Gastroesophageal sphincter (tissue), 4 donors: ENCODE data around the gene ZNF30. TPM values are rescaled to one million over a fixed set of nuclear protein-coding genes. Genes with fewer than 3 reads are reported as not detected.

Source experiments
- ATAC-seq: fragments of 150-250 bp; one replicate; pipeline ENCODE4 v1.9.1; 2016; ENCODE audit warnings: mild to moderate bottlenecking, moderate library complexity
- H3K27ac ChIP-seq, 4 donors: fragments of 200-600 bp; sonication (generic) in 3 of 4; 1 replicate in 3 of 4; 2 replicates in 1 of 4; pipeline ENCODE4 v1.5.1; 2016 to 2019
- H3K27me3 ChIP-seq: fragments of 200-600 bp; sonication (generic); one replicate; pipeline ENCODE4 v1.5.1; 2019
- H3K36me3 ChIP-seq, 2 donors: fragments of 200-600 bp; sonication (generic); one replicate each; pipeline ENCODE4 v1.5.1; 2019; ENCODE audit warnings: control low read depth in 1 of 2
- H3K4me1 ChIP-seq, 3 donors: fragments of 200-600 bp; sonication (generic); 1 replicate in 2 of 3; 2 replicates in 1 of 3; pipeline ENCODE4 v1.5.1; 2016 to 2019; ENCODE audit warnings: control low read depth in 2 of 3
- H3K4me3 ChIP-seq, 2 donors: fragments of 200-600 bp; sonication (generic); one replicate each; pipeline ENCODE4 v1.5.1; 2019; ENCODE audit warnings: mild to moderate bottlenecking in 1 of 2, moderate library complexity in 1 of 2
- H3K9me3 ChIP-seq, 3 donors: fragments of 200-600 bp; sonication (generic); one replicate each; pipeline ENCODE4 v1.5.1; 2017 to 2019; ENCODE audit warnings: control low read depth in 2 of 3
- EP300 ChIP-seq: sonication (generic); formaldehyde crosslinking; IDR thresholded peaks from one replicate; pipeline ENCODE4 v1.6.1; 2017; ENCODE audit warnings: antibody characterized with exemption, mild to moderate bottlenecking
- POLR2A ChIP-seq, 2 donors: fragments of 450-650 bp; IDR thresholded peaks; one replicate each; pipeline ENCODE4 v1.6.1; 2017; ENCODE audit warnings: antibody characterized with exemption in 2 of 2, mild to moderate bottlenecking in 2 of 2, moderate library complexity in 1 of 2
- POLR2AphosphoS5 ChIP-seq: sonication (generic); formaldehyde crosslinking; IDR thresholded peaks from one replicate; pipeline ENCODE4 v1.6.1; 2017; ENCODE audit warnings: antibody characterized with exemption
- WGBS, 2 donors: methylation state at CpG; one replicate each; pipeline ENCODE4 v1.1.5; 2018; ENCODE audit warnings: low coverage in 1 of 2; 5-methylcytosine and 5-hydroxymethylcytosine counted together
- total RNA-seq, 4 donors: library from RNA; depleted of rRNA; stranded (reverse); fragments of >200 nt; gene quantifications; one replicate each; pipeline ENCODE4 v1.1.0, GENCODE V29; 2016
- TF ChIP-seq, protein P1 (sequence below), 4 experiments: fragments of 200-600 bp in 2 of 4; fragments of 450-650 bp in 2 of 4; sonication (generic) in 1 of 4; IDR thresholded peaks; one replicate each; pipeline ENCODE4 v1.5.1; 2017 to 2019; ENCODE audit warnings: antibody characterized with exemption in 4 of 4, mild to moderate bottlenecking in 2 of 4, moderate library complexity in 2 of 4

Gene ZNF30
- total RNA-seq, 4 donors from 2014 or later = 0.94 to 2.8 (median 2.4) TPM

DNA sequence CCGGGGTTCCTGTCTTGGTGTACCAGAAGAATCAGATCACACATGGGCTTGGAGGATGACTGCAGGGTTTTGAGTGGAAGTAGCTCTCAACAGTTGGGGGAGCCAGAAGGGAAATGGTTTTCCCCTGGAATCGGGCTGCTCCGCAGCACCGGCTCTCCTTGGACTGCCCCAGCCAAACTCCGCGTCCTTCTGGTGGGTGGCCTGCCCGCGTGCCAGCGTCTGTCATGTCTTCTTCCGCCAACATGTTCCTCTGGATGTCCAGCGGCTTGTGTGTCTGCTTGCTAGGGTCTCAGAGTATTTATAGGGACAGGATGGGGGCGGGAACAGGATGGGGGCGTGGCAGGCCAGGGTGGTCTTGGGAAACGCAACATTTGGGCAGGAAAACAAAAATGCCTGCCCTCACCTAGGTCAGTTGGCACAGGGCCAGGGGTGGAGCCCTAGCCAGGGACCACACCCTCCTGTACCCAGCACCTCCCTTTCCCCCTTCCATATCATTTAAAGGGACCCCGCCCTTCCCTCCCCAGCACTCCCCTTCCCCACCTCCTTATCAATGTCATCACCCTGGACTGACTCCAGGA lies 1.3 kb upstream of the ZNF30 start:
- WGBS, 2 donors = 43% methylated on average over 1 of the region's 15 CpGs; no CpG with 5 or more reads in 1 of the 2 donors
- TF ChIP-seq EP300 (no peak), POLR2A (IDR thresholded peaks at IDR 0.05) (no peak), POLR2AphosphoS5 (no peak)
- TF ChIP-seq, protein P1, sequence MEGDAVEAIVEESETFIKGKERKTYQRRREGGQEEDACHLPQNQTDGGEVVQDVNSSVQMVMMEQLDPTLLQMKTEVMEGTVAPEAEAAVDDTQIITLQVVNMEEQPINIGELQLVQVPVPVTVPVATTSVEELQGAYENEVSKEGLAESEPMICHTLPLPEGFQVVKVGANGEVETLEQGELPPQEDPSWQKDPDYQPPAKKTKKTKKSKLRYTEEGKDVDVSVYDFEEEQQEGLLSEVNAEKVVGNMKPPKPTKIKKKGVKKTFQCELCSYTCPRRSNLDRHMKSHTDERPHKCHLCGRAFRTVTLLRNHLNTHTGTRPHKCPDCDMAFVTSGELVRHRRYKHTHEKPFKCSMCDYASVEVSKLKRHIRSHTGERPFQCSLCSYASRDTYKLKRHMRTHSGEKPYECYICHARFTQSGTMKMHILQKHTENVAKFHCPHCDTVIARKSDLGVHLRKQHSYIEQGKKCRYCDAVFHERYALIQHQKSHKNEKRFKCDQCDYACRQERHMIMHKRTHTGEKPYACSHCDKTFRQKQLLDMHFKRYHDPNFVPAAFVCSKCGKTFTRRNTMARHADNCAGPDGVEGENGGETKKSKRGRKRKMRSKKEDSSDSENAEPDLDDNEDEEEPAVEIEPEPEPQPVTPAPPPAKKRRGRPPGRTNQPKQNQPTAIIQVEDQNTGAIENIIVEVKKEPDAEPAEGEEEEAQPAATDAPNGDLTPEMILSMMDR (IDR thresholded peaks at IDR 0.05) = no peak
- Histone ChIP-seq H3K9me3 (no peaks in the 10 kb centered on the region), H3K36me3 (peaks cover 0 to 6% of the 10 kb centered on the region in 2 donors), H3K27ac (no peak overlapping the region), H3K27me3 (no peaks in the 10 kb centered on the region), H3K4me3 (no peak overlapping the region), H3K4me1 (peaks cover 3 to 20% (median 3%) of the 10 kb centered on the region in 3 donors)
- ATAC-seq = no peak

DNA sequence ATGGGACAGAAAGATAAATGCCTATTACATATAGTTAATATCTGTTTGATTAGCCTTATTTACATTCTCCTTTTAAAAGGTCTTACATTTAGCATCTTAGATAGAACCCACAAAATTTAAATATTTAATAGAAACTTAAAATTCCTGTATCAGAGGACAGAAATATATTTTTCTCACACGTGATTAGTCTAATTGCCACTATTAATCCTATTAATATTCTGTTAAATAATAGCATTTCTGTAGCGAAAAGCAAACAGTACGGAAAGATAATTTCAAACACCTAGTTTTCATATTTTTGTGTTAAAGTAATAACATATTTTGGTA lies 380 bp upstream of the ZNF30 start:
- Histone ChIP-seq H3K27ac (peak overlapping the region in 3 of 4 donors; percentile 81 to 86 (median 83)), H3K9me3 (no peaks in the 10 kb centered on the region), H3K4me1 (peaks cover 3 to 20% (median 3%) of the 10 kb centered on the region in 3 donors), H3K36me3 (peaks cover 0 to 16% of the 10 kb centered on the region in 2 donors), H3K27me3 (no peaks in the 10 kb centered on the region), H3K4me3 (peak overlapping the region; percentile 69 to 88)
- WGBS, 2 donors = 64% methylated on average over 3 of the region's 3 CpGs
- ATAC-seq = no peak
- TF ChIP-seq EP300 (no peak), POLR2AphosphoS5 (no peak), POLR2A (IDR thresholded peaks at IDR 0.05) (no peak)
- TF ChIP-seq, protein P1 (IDR thresholded peaks at IDR 0.05) = no peak

DNA sequence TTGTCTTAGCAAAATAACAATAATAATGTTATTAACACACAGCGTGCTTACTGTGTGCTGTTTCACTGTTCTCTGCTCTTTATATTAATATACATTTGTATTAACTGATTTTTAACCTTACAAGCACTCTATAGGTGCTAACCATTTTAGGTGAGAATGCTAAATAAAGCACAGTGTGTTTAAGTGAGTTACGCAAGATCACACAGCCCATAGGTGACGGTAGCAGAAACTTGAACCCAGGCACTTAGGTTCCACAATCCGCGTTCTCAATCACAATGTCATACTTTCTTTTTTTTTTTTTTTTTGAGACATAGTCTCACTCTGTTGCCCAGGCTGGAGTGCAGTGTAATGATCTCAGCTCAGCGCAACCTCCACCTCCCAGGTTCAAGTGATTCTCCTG lies 5.8 kb downstream of the ZNF30 start:
- ATAC-seq = no peak
- Histone ChIP-seq H3K36me3 (peaks cover 0 to 76% of the 10 kb centered on the region in 2 donors), H3K4me1 (peaks cover 3 to 12% (median 3%) of the 10 kb centered on the region in 3 donors), H3K4me3 (no peak overlapping the region), H3K27me3 (no peaks in the 10 kb centered on the region), H3K9me3 (no peaks in the 10 kb centered on the region), H3K27ac (no peak overlapping the region)
- 93 to 96% methylated on average over 6 of the region's 6 CpGs for WGBS, 2 donors
- no peak for TF ChIP-seq POLR2A (IDR thresholded peaks at IDR 0.05)

DNA sequence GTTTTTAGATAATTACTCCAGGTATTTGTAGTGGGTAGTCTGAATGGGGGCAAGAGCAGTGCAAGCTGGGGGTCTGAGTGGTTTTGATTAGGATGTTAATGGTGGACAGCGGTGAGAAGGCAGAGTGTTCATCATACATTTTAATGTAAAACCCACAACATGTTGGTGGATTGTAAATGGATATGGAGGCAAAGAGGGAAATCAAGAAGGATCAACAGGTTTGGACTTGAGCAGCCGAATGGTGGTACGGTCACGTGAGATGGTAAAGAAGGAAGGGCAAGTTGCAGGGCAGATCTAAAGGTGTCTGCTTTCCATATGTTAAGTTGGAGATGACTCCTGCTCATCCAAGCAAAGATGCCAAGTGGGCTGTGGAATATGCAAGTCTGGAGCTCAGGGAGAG lies 9.5 kb downstream of the ZNF30 start:
- no peak overlapping the region for H3K27ac ChIP-seq
- H3K27me3 ChIP-seq = no peaks in the 10 kb centered on the region
- H3K36me3 ChIP-seq = peaks cover 0 to 95% of the 10 kb centered on the region in 2 donors
- ATAC-seq = no peak
- TF ChIP-seq, protein P1 (IDR thresholded peaks at IDR 0.05) = no peak
- TF ChIP-seq POLR2AphosphoS5 (no peak), EP300 (no peak), POLR2A (IDR thresholded peaks at IDR 0.05) (no peak)
- H3K4me1 ChIP-seq = no peaks in the 10 kb centered on the region
- WGBS, 2 donors = 98 to 100% methylated on average over 4 of the region's 4 CpGs
- no peak overlapping the region for H3K4me3 ChIP-seq
- H3K9me3 ChIP-seq = no peaks in the 10 kb centered on the region

DNA sequence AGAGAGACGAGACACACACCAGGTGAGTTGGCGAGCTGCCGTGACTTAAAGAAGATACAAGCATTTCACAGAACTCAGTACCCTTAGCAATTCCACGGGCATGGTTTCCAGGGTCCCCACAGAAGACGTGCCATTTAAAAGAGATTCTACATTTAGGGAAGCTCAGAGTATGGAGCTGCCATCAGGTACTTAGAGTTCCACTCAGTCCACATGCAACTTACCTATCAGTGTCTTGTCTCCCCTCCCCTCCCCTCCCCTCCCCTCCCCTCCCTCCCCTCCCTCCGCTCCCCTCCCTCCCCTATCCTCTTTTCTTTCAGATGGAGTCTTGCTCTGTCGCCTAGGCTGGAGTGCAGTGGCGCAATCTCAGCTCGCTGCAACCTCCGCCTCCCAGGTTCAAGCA lies 12.2 kb downstream of the ZNF30 start:
- ATAC-seq = no peak
- H3K4me3 ChIP-seq = no peak overlapping the region
- no peaks in the 10 kb centered on the region for H3K27me3 ChIP-seq
- 83% methylated on average over 6 of the region's 10 CpGs; no CpG with 5 or more reads in 1 of the 2 donors for WGBS, 2 donors
- peaks cover 0 to 16% (median 0%) of the 10 kb centered on the region in 3 donors for H3K9me3 ChIP-seq
- H3K4me1 ChIP-seq = no peaks in the 10 kb centered on the region
- H3K27ac ChIP-seq = no peak overlapping the region
- H3K36me3 ChIP-seq = peaks cover 4 to 96% of the 10 kb centered on the region in 2 donors
- TF ChIP-seq, protein P1 (IDR thresholded peaks at IDR 0.05) = no peak
- TF ChIP-seq EP300 = no peak
- TF ChIP-seq POLR2AphosphoS5 = no peak
- TF ChIP-seq POLR2A (IDR thresholded peaks at IDR 0.05) = no peak
